Measurements from ENCODE around the gene SOWAHA. TPM values are rescaled to one million over a fixed set of nuclear protein-coding genes. Genes with fewer than 3 reads are reported as not detected.

The SOWAHA gene
- total and polyA plus RNA-seq, 10 of the 15 experiments (the other 5 are each of a cell fraction or from before 2014, with no cell fraction given): 0.02 to 0.37 (median 0.05) TPM; not detected in 4

DNA sequence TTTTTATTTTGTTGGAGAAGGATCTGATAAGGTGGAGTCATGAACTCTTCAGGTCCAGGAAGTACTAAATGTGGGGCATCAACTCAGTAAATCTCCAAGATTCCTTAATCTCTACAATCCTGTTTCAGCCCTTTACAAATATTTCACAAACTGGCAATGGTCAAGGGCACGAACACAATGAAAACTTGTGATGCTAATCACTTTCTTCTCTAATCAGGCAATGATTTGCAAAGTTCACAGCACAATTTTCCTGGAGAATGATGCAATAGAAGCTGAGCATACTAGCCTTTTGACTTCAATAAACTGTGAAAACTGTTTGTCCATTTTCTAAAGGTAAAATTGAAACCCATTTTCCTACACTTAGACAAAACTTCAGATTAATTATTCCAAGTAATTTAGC is 36.2 kb downstream of the SOWAHA start:
- RAD21 ChIA-PET (ENCODE audit: unreplicated experiment): no interaction called here
- peak; percentile 66 for FAIRE-seq
- no peak overlapping the region for H3K4me2 ChIP-seq (ENCODE audit: control insufficient read depth, insufficient read depth)

More for the DNA sequence above, 36.2 kb downstream of the SOWAHA start:
- ATAC-seq: no peak
- ChIA-PET CTCF (interaction anchor here (0.9 to 1.3 kb wide), 6 partner anchors 9 to 323 kb away, joined by 3 to 5 read pairs (median 3); no protein-coding TSS in a partner anchor), POLR2A (no interaction called here), SMC1A (ENCODE audit: uncharacterized antibody, unreplicated experiment) (interaction anchor here (1.5 to 1.9 kb wide), 2 partner anchors 14 to 17 kb away, joined by 5 read pairs; partner anchors contain the start of genes GDF9 and UQCRQ)
- Histone ChIP-seq H3K9me3 (replicated peaks; ENCODE audit: control insufficient read depth, insufficient read depth, low read length) (no peaks in the 10 kb centered on the region), H2AFZ (ENCODE audit: control insufficient read depth, low read depth, low read length) (no peak overlapping the region), H3K27me3 (replicated peaks in 1 of 2; ENCODE audit: control insufficient read depth in 2 of 2, insufficient read depth in 2 of 2, low read length in 1 of 2) (no peaks in the 10 kb centered on the region), H3K4me1 (ENCODE audit: control insufficient read depth, insufficient read depth, low read length) (no peaks in the 10 kb centered on the region), H3K9ac (ENCODE audit: control insufficient read depth, insufficient read depth, low read length) (no peak overlapping the region), H3K4me3 (no peak overlapping the region), H3K27ac (ENCODE audit: control insufficient read depth, insufficient read depth) (no peak overlapping the region), H4K20me1 (ENCODE audit: control insufficient read depth, insufficient read depth) (no peaks in the 10 kb centered on the region), H3K36me3 (ENCODE audit: control insufficient read depth in 2 of 2, insufficient read depth in 2 of 2, low read length in 1 of 2) (no peaks in the 10 kb centered on the region), H3K79me2 (ENCODE audit: control insufficient read depth, insufficient read depth, low read length) (no peaks in the 10 kb centered on the region)
- 0% methylated on average over 1 of the region's 1 CpG for WGBS (ENCODE audit: insufficient coverage, insufficient replicate concordance, low lambda C conversion rate, missing lambda C conversion rate)
- TF ChIP-seq BMI1 (IDR thresholded peaks at IDR 0.05; ENCODE audit: borderline replicate concordance) (no peak), RB1 (IDR thresholded peaks at IDR 0.05; ENCODE audit: borderline replicate concordance) (no peak), POLR2A (IDR thresholded peaks at IDR 0.05; ENCODE audit: low read depth, low read length) (no peak), BHLHE40 (IDR thresholded peaks at IDR 0.05; ENCODE audit: borderline replicate concordance in 1 of 2, low read depth in 2 of 2, low read length in 1 of 2) (no peak), RFX5 (IDR thresholded peaks at IDR 0.05; ENCODE audit: low read depth, low read length) (no peak), CHD1 (IDR thresholded peaks at IDR 0.05; ENCODE audit: low read depth, low read length) (no peak), DPF2 (IDR thresholded peaks at IDR 0.05) (no peak), NFYB (IDR thresholded peaks at IDR 0.05; ENCODE audit: insufficient read depth, low read depth, low read length) (no peak), RAD51 (IDR thresholded peaks at IDR 0.05) (no peak), ASH2L (IDR thresholded peaks at IDR 0.05; ENCODE audit: borderline replicate concordance, low read depth) (no peak), IKZF1 (conservative IDR thresholded peaks at IDR 0.05) (no peak), CREB1 (IDR thresholded peaks at IDR 0.05; ENCODE audit: low read depth) (no peak), RUNX3 (IDR thresholded peaks at IDR 0.05; ENCODE audit: low read length) (no peak), MTA3 (IDR thresholded peaks at IDR 0.05; ENCODE audit: borderline replicate concordance, low read length) (no peak), TBL1XR1 (IDR thresholded peaks at IDR 0.05; ENCODE audit: low read depth, low read length) (no peak)
- TF ChIP-seq, protein P1, sequence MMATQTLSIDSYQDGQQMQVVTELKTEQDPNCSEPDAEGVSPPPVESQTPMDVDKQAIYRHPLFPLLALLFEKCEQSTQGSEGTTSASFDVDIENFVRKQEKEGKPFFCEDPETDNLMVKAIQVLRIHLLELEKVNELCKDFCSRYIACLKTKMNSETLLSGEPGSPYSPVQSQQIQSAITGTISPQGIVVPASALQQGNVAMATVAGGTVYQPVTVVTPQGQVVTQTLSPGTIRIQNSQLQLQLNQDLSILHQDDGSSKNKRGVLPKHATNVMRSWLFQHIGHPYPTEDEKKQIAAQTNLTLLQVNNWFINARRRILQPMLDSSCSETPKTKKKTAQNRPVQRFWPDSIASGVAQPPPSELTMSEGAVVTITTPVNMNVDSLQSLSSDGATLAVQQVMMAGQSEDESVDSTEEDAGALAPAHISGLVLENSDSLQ (IDR thresholded peaks at IDR 0.05): no peak
- TF ChIP-seq, protein P2, sequence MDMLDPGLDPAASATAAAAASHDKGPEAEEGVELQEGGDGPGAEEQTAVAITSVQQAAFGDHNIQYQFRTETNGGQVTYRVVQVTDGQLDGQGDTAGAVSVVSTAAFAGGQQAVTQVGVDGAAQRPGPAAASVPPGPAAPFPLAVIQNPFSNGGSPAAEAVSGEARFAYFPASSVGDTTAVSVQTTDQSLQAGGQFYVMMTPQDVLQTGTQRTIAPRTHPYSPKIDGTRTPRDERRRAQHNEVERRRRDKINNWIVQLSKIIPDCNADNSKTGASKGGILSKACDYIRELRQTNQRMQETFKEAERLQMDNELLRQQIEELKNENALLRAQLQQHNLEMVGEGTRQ (IDR thresholded peaks at IDR 0.05; ENCODE audit: borderline replicate concordance, low read depth, low read length): no peak
- TF ChIP-seq, protein P3, sequence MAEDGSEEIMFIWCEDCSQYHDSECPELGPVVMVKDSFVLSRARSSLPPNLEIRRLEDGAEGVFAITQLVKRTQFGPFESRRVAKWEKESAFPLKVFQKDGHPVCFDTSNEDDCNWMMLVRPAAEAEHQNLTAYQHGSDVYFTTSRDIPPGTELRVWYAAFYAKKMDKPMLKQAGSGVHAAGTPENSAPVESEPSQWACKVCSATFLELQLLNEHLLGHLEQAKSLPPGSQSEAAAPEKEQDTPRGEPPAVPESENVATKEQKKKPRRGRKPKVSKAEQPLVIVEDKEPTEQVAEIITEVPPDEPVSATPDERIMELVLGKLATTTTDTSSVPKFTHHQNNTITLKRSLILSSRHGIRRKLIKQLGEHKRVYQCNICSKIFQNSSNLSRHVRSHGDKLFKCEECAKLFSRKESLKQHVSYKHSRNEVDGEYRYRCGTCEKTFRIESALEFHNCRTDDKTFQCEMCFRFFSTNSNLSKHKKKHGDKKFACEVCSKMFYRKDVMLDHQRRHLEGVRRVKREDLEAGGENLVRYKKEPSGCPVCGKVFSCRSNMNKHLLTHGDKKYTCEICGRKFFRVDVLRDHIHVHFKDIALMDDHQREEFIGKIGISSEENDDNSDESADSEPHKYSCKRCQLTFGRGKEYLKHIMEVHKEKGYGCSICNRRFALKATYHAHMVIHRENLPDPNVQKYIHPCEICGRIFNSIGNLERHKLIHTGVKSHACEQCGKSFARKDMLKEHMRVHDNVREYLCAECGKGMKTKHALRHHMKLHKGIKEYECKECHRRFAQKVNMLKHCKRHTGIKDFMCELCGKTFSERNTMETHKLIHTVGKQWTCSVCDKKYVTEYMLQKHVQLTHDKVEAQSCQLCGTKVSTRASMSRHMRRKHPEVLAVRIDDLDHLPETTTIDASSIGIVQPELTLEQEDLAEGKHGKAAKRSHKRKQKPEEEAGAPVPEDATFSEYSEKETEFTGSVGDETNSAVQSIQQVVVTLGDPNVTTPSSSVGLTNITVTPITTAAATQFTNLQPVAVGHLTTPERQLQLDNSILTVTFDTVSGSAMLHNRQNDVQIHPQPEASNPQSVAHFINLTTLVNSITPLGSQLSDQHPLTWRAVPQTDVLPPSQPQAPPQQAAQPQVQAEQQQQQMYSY (CRISPR knock-in tag; IDR thresholded peaks at IDR 0.05): no peak
- no peak for DNase-seq (ENCODE audit: low read depth, low spot score)
- BruUV-seq (replicated peaks): no TSS peak
- intact Hi-C loops (cut with micrococcal nuclease; ENCODE audit: unreplicated experiment): no loop called here
- in situ Hi-C loops (cut with MboI): no loop called here

All from GM12878 (cell line).